OCI-LY7 (cell line): Measurements from ENCODE around the gene CTTNBP2. TPM values are rescaled to one million over a fixed set of nuclear protein-coding genes. Genes with fewer than 3 reads are reported as not detected.
A peak's percentile ranks its signal among the peaks of the same experiment; 100 is the strongest.

ENCODE experiments used
- BruUV-seq: library from RNA; stranded (reverse); fragments of 400-500 nt; replicated peaks from 2 replicates; lab custom pipeline; 2021; lab: Mats Ljungman, UMichigan
- CTCF ChIA-PET: fragments of 300-600 bp; sonication (Branson Sonifier 250); formaldehyde crosslinking; loops from one replicate; lab custom pipeline; 2022; ENCODE audit warnings: antibody characterized with exemption; ENCODE audit not compliant: unreplicated experiment; lab: Charles Lee
- POLR2A ChIA-PET: fragments of 300-600 bp; sonication (Branson Sonifier 250); formaldehyde crosslinking; loops from one replicate; lab custom pipeline; 2022; ENCODE audit warnings: antibody characterized with exemption; lab: Charles Lee
- DNase-seq: peaks from one replicate; pipeline ENCODE4 v3.0.0-alpha.2; 2015; ENCODE audit warnings: low spot score
- H2AFZ ChIP-seq: fragments of 200-600 bp; sonication (generic), shearing (Covaris generic); 2 replicates; pipeline ENCODE4 v1.6.1; 2014; ENCODE audit warnings: mild to moderate bottlenecking, antibody characterized with exemption, low read length, moderate library complexity
- H3K27ac ChIP-seq: fragments of 200-600 bp; sonication (generic); 2 replicates; pipeline ENCODE4 v1.5.1; 2014; ENCODE audit warnings: mixed run types, low read depth, mild to moderate bottlenecking, moderate library complexity, low read length, inconsistent platforms; ENCODE audit not compliant: poor library complexity, severe bottlenecking
- H3K36me3 ChIP-seq: fragments of 200-600 bp; sonication (generic); 2 replicates; pipeline ENCODE4 v1.6.1; 2014; ENCODE audit warnings: mild to moderate bottlenecking, antibody characterized with exemption, low read length, moderate library complexity, mixed read lengths; ENCODE audit not compliant: insufficient read depth
- H3K4me1 ChIP-seq: fragments of 200-600 bp; sonication (generic); 2 replicates; pipeline ENCODE4 v1.5.1; 2014; ENCODE audit warnings: mild to moderate bottlenecking, low read length; ENCODE audit not compliant: insufficient read depth, poor library complexity, severe bottlenecking
- H3K4me2 ChIP-seq: fragments of 200-600 bp; sonication (generic); 2 replicates; pipeline ENCODE4 v1.6.1; 2014; ENCODE audit warnings: mild to moderate bottlenecking, low read length
- H3K4me3 ChIP-seq: fragments of 200-600 bp; sonication (generic); 2 replicates; pipeline ENCODE4 v1.5.1; 2014; ENCODE audit warnings: mild to moderate bottlenecking, low read depth, low read length; ENCODE audit not compliant: poor library complexity, severe bottlenecking
- H3K79me2 ChIP-seq: fragments of 200-600 bp; sonication (generic); 2 replicates; pipeline ENCODE4 v1.6.1; 2016; ENCODE audit warnings: low read depth, mild to moderate bottlenecking, low read length, moderate library complexity, mixed read lengths; ENCODE audit not compliant: insufficient read depth
- H3K9me2 ChIP-seq: fragments of 200-600 bp; sonication (generic); 2 replicates; pipeline ENCODE4 v1.6.1; 2016; ENCODE audit warnings: mild to moderate bottlenecking, low read length, mixed read lengths; ENCODE audit not compliant: insufficient read depth
- H3K9me3 ChIP-seq: fragments of 200-600 bp; sonication (generic); 2 replicates; pipeline ENCODE4 v1.6.1; 2014; ENCODE audit warnings: mild to moderate bottlenecking, mixed run types, low read length, mixed read lengths
- H4K20me1 ChIP-seq: fragments of 200-600 bp; sonication (generic); 2 replicates; pipeline ENCODE4 v1.6.1; 2014; ENCODE audit warnings: mild to moderate bottlenecking, antibody characterized with exemption, low read length, moderate library complexity, mixed read lengths; ENCODE audit not compliant: insufficient read depth
- EZH2phosphoT487 ChIP-seq: fragments of 200-600 bp; sonication (generic); IDR thresholded peaks from 2 replicates; pipeline ENCODE4 v1.6.1; 2018; ENCODE audit warnings: low read depth, borderline replicate concordance, mild to moderate bottlenecking, mixed run types, antibody characterized with exemption, low read length, moderate library complexity, mixed read lengths
- intact Hi-C: fragments of 100-400 bp; cut with micrococcal nuclease; formaldehyde crosslinking; loops from one replicate; pipeline ENCODE4 v1.10.0; 2022; ENCODE audit not compliant: unreplicated experiment
- total RNA-seq, 2 experiments: library from RNA; depleted of rRNA in 1 of 2; stranded (reverse); fragments of >200 nt in 1 of 2; shearing (Covaris generic) in 1 of 2; gene quantifications; 2 replicates each; pipeline ENCODE4 v1.2.3, GENCODE V29; 2014 to 2022
- TF ChIP-seq, protein P1 (sequence below): fragments of 200-600 bp; sonication (generic); conservative IDR thresholded peaks from 2 replicates; pipeline ENCODE4 v1.5.1; 2014; ENCODE audit warnings: mild to moderate bottlenecking, antibody characterized with exemption, low read length, moderate library complexity, mixed read lengths

The CTTNBP2 gene
- total RNA-seq, 2 experiments from 2014 or later, result not detected

DNA sequence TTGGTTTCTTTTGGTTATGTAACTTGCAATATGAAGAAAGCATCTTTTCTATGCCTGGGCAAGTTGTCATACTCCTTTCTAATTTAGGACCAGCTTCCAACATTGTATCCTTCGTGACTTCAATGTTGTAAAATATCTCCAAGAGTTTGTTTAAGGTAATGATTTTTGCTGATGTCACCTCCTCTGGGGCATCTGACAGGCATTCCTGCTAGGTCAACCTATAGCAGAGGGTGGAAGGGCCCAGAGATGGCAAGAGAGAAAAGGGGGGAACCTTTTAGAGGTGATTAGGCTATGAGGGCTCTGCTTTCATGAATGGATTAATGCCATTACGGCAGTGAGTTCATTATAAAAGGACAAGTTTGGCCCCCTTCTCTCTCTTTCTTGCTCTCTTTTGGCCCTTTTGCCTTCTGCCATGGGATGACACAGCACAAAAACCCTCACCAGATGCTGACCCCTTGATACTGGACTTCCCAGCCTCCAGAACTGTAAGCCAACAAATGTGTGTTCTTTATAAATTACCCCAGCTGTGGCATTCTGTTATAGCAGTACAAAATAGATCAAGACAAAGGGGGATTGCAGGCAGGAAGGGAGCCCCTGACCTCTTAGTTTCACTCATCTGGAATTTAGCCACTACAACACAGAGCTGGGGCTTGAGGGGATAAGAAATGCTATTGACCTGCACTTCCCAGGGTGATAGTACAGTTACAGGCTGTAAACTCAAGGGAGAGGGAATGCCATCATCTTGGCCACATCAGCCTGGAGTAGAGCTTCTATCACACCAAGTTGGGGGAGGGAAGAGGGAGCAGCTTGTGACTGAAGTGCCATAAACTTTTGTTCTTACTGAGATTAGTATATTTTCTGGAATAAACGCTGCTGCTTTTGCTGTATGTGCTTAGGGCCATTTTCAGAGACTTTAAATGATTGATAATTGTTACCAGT, 197.5 kb downstream of the CTTNBP2 start:
- Histone ChIP-seq H3K36me3 (no peaks in the 10 kb centered on the region), H4K20me1 (no peaks in the 10 kb centered on the region), H3K4me1 (no peaks in the 10 kb centered on the region), H3K79me2 (no peaks in the 10 kb centered on the region), H3K4me3 (no peak overlapping the region), H2AFZ (no peak overlapping the region), H3K4me2 (no peak overlapping the region), H3K9me2 (no peaks in the 10 kb centered on the region), H3K9me3 (no peaks in the 10 kb centered on the region), H3K27ac (no peak overlapping the region)
- CTCF ChIA-PET, result no interaction called here
- no peak for DNase-seq
- intact Hi-C loops, result no loop called here
- POLR2A ChIA-PET, result interaction anchor here (0.5 kb wide), 1 partner anchor 16 kb away, joined by 6 read pairs; no protein-coding TSS in a partner anchor
- no peak for TF ChIP-seq EZH2phosphoT487
- TF ChIP-seq, protein P1, sequence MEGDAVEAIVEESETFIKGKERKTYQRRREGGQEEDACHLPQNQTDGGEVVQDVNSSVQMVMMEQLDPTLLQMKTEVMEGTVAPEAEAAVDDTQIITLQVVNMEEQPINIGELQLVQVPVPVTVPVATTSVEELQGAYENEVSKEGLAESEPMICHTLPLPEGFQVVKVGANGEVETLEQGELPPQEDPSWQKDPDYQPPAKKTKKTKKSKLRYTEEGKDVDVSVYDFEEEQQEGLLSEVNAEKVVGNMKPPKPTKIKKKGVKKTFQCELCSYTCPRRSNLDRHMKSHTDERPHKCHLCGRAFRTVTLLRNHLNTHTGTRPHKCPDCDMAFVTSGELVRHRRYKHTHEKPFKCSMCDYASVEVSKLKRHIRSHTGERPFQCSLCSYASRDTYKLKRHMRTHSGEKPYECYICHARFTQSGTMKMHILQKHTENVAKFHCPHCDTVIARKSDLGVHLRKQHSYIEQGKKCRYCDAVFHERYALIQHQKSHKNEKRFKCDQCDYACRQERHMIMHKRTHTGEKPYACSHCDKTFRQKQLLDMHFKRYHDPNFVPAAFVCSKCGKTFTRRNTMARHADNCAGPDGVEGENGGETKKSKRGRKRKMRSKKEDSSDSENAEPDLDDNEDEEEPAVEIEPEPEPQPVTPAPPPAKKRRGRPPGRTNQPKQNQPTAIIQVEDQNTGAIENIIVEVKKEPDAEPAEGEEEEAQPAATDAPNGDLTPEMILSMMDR, result no peak
- no TSS peak for BruUV-seq

DNA sequence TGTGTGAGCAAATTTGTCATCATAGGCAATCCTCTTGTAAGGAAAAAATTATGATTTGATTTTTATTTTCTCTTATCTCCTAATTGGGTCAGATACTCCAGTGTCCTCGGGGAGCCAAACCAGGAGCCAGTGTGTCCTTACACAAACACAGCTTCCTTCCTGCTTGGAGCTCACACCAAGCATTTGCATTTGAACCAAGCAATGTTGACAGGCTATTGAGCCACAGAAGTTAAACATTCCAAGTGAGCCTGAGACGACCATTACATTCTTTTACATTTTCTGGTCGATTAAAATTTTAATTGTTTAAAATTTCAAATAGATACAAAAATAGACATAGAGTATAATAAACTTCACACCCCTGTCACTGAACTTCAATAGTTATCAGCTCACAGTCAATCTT, 198.6 kb downstream of the CTTNBP2 start:
- ChIA-PET POLR2A (no interaction called here), CTCF (no interaction called here)
- Histone ChIP-seq H4K20me1 (no peaks in the 10 kb centered on the region), H3K36me3 (no peaks in the 10 kb centered on the region), H3K4me3 (no peak overlapping the region), H3K9me2 (no peaks in the 10 kb centered on the region), H3K9me3 (no peaks in the 10 kb centered on the region), H3K79me2 (no peaks in the 10 kb centered on the region), H3K4me1 (no peaks in the 10 kb centered on the region), H2AFZ (no peak overlapping the region), H3K27ac (no peak overlapping the region), H3K4me2 (no peak overlapping the region)
- BruUV-seq, result no TSS peak
- DNase-seq, result no peak
- TF ChIP-seq, protein P1, result no peak
- TF ChIP-seq EZH2phosphoT487, result no peak
- intact Hi-C loops, result no loop called here

GRCh38 chr7:117673839-117674238, 199.4 kb downstream of the CTTNBP2 start:
- CTCF ChIA-PET, result no interaction called here

More at GRCh38 chr7:117673839-117674238, 199.4 kb downstream of the CTTNBP2 start:
- TF ChIP-seq, protein P1, result peak; percentile 61
- no peak for TF ChIP-seq EZH2phosphoT487
- no peaks in the 10 kb centered on the region for H4K20me1 ChIP-seq
- H2AFZ ChIP-seq, result no peak overlapping the region
- no peaks in the 10 kb centered on the region for H3K4me1 ChIP-seq
- no peaks in the 10 kb centered on the region for H3K9me2 ChIP-seq
- H3K27ac ChIP-seq, result no peak overlapping the region
- H3K9me3 ChIP-seq, result no peaks in the 10 kb centered on the region
- BruUV-seq, result no TSS peak
- POLR2A ChIA-PET, result no interaction called here
- H3K4me3 ChIP-seq, result no peak overlapping the region
- DNase-seq, result peak; percentile 3
- H3K79me2 ChIP-seq, result no peaks in the 10 kb centered on the region
- intact Hi-C loops, result no loop called here
- no peaks in the 10 kb centered on the region for H3K36me3 ChIP-seq
- H3K4me2 ChIP-seq, result no peak overlapping the region
